Cardiac muscle cell (in vitro differentiated cells and primary cell): ENCODE measurements around the gene SLC5A4. TPM values are rescaled to one million over a fixed set of nuclear protein-coding genes. Genes with fewer than 3 reads are reported as not detected.

Experiments used
- DNase-seq, 2 donors: peaks; one replicate each; pipeline versions ENCODE4 v3.0.0 to v3.0.0-alpha.2; 2010 to 2017; ENCODE audit warnings: low read depth in 1 of 2, low spot score in 1 of 2
- H3K27ac ChIP-seq: fragments of 200-600 bp; sonication (generic); 2 replicates; pipeline ENCODE4 v1.5.1; 2016
- H3K27me3 ChIP-seq: fragments of 200-600 bp; sonication (generic); 2 replicates; pipeline ENCODE4 v1.6.0; 2016; ENCODE audit warnings: control low read depth
- H3K36me3 ChIP-seq: fragments of 200-600 bp; sonication (generic); 2 replicates; pipeline ENCODE4 v1.5.1; 2016; ENCODE audit warnings: control low read depth
- H3K4me1 ChIP-seq: fragments of 200-600 bp; sonication (generic); 2 replicates; pipeline ENCODE4 v1.8.1; 2017; ENCODE audit warnings: low read depth, mild to moderate bottlenecking, mixed run types
- H3K4me3 ChIP-seq: fragments of 200-600 bp; sonication (generic); 2 replicates; pipeline ENCODE4 v1.5.1; 2016; ENCODE audit warnings: mild to moderate bottlenecking
- H3K9me3 ChIP-seq: fragments of 200-600 bp; sonication (generic); 2 replicates; pipeline ENCODE4 v1.5.1; 2017; ENCODE audit warnings: low read depth, mild to moderate bottlenecking, control low read depth
- polyA plus RNA-seq: library from polyadenylated mRNA; unstranded; fragments of >200 nt; fragmentation: Nextera tagmentation; extraction: Ambion mirVana; gene quantifications from 2 replicates; pipeline ENCODE4 v1.2.1, GENCODE V29; 2016
- total RNA-seq: library from RNA; depleted of rRNA; stranded (reverse); fragments of >200 nt; gene quantifications from 2 replicates; pipeline ENCODE4 v1.2.3, GENCODE V29; 2016
- TF ChIP-seq, protein P1 (sequence below): IDR thresholded peaks from 2 replicates; pipeline ENCODE4 v1.5.1; 2012; ENCODE audit warnings: low read depth, mild to moderate bottlenecking, low read length

SLC5A4 gene
- total and polyA plus RNA-seq, 2 experiments from 2014 or later, result not detected

DNA sequence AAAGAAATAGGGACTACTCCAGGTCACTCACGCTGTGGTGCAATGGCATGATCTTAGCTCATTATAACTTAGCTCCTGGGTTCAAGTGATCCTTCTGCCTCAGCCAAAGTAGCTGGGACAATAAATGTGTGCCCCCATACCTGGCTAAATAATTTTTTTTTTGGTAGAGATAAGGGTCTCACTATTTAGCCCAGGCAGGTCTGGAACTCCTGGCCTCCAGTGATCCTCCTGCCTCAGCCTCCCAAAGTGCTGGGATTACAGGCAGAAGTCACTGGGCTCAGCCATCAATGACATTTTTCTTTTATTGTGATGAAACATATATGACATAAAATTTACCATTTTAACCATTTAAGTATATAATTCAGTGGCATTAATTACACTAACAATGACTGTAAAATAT lies 10.6 kb downstream of the SLC5A4 start:
- DNase-seq, result no peak
- H3K36me3 ChIP-seq, result no peaks in the 10 kb centered on the region
- no peak overlapping the region for H3K27ac ChIP-seq
- H3K4me1 ChIP-seq, result peaks cover 13% of the 10 kb centered on the region
- no peak overlapping the region for H3K4me3 ChIP-seq
- TF ChIP-seq, protein P1, sequence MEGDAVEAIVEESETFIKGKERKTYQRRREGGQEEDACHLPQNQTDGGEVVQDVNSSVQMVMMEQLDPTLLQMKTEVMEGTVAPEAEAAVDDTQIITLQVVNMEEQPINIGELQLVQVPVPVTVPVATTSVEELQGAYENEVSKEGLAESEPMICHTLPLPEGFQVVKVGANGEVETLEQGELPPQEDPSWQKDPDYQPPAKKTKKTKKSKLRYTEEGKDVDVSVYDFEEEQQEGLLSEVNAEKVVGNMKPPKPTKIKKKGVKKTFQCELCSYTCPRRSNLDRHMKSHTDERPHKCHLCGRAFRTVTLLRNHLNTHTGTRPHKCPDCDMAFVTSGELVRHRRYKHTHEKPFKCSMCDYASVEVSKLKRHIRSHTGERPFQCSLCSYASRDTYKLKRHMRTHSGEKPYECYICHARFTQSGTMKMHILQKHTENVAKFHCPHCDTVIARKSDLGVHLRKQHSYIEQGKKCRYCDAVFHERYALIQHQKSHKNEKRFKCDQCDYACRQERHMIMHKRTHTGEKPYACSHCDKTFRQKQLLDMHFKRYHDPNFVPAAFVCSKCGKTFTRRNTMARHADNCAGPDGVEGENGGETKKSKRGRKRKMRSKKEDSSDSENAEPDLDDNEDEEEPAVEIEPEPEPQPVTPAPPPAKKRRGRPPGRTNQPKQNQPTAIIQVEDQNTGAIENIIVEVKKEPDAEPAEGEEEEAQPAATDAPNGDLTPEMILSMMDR, result no peak
- peaks cover 3% of the 10 kb centered on the region for H3K27me3 ChIP-seq
- H3K9me3 ChIP-seq, result no peaks in the 10 kb centered on the region

DNA sequence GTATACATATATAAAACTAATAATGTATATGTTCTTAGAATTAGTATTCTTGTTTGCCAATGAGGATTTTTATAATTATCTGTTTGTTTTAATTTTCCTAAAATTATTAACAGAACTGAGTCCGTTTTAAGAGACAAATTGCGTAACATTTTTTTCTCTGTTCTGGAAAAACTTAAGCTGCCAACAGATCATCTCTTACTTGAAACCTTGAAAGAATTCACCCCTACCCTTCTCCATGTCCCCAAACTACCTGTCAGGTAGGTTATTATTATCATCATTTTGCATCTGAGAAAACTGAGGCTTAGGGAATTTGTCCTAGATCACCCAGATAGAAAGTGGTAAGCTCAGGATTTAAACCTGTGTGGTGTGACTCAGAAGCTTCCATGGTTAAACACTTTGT lies 14.7 kb downstream of the SLC5A4 start:
- H3K4me1 ChIP-seq, result no peaks in the 10 kb centered on the region
- DNase-seq, result no peak
- TF ChIP-seq, protein P1, result no peak
- H3K9me3 ChIP-seq, result no peaks in the 10 kb centered on the region
- H3K4me3 ChIP-seq, result no peak overlapping the region
- no peaks in the 10 kb centered on the region for H3K36me3 ChIP-seq
- no peak overlapping the region for H3K27ac ChIP-seq
- peaks cover 3% of the 10 kb centered on the region for H3K27me3 ChIP-seq

DNA sequence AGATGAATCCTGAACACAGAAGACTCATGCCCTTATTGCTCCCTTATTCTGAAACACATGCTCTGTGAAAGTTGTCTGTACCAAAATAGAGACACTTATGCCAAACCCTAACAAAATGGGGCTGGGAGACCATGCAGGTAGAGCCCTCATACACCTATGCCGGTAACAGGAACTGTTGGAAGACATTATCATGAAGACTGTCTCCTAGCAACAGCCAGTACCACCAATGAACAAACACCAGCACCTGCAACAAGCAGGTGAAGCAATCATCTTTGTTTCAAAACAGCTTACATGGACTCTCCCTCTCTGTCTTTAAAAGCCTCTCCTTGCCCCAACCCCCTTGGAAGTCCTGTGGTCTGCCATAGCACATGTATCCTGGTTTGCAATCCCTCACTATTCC lies 17.2 kb downstream of the SLC5A4 start:
- Histone ChIP-seq H3K27me3 (peaks cover 3% of the 10 kb centered on the region), H3K4me3 (no peak overlapping the region), H3K4me1 (no peaks in the 10 kb centered on the region), H3K27ac (no peak overlapping the region), H3K36me3 (no peaks in the 10 kb centered on the region), H3K9me3 (no peaks in the 10 kb centered on the region)
- TF ChIP-seq, protein P1, result no peak
- DNase-seq, result no peak

DNA sequence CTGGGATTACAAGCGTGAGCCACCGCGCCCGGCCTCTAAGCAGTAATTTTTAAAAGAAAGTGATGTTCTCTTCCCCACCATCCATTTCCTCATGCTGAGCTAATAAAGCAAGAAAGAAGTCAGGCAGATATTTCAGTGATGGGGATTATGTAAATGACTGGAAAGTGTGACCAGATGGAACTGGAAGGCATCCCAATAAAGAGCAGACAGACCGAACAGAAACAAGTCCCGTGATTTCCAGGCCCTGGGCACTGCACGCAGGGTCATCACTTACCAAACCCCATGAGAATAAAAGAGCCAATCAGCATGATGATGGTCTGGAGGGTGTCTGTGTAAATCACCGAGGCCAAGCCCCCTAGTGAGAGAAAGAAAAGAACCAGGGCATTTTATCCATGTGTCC lies 18.2 kb downstream of the SLC5A4 start:
- DNase-seq, result no peak
- H3K9me3 ChIP-seq, result no peaks in the 10 kb centered on the region
- H3K36me3 ChIP-seq, result no peaks in the 10 kb centered on the region
- H3K27me3 ChIP-seq, result no peaks in the 10 kb centered on the region
- no peak overlapping the region for H3K4me3 ChIP-seq
- H3K4me1 ChIP-seq, result no peaks in the 10 kb centered on the region
- TF ChIP-seq, protein P1, result no peak
- no peak overlapping the region for H3K27ac ChIP-seq

DNA sequence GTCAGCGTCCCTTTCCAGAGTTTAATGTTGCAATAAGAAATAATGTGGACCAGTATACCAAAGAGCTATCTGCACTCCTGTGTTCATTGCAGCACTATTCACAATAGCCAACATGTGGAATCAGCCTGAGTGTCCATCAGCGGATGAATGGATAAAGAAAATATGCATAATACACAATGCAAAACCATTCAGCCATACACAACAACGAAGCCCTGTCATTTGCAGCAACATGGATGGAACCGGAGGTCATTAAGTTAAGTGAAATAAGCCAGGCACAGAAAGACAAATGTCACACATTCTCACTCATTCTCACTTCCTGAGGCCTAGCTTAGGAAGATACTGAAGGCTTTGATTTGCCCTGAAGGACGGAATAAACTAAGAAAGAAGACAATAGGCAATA lies 22.1 kb downstream of the SLC5A4 start:
- DNase-seq, result no peak
- Histone ChIP-seq H3K9me3 (no peaks in the 10 kb centered on the region), H3K27me3 (no peaks in the 10 kb centered on the region), H3K36me3 (no peaks in the 10 kb centered on the region), H3K27ac (no peak overlapping the region), H3K4me3 (no peak overlapping the region), H3K4me1 (no peaks in the 10 kb centered on the region)
- TF ChIP-seq, protein P1, result no peak

DNA sequence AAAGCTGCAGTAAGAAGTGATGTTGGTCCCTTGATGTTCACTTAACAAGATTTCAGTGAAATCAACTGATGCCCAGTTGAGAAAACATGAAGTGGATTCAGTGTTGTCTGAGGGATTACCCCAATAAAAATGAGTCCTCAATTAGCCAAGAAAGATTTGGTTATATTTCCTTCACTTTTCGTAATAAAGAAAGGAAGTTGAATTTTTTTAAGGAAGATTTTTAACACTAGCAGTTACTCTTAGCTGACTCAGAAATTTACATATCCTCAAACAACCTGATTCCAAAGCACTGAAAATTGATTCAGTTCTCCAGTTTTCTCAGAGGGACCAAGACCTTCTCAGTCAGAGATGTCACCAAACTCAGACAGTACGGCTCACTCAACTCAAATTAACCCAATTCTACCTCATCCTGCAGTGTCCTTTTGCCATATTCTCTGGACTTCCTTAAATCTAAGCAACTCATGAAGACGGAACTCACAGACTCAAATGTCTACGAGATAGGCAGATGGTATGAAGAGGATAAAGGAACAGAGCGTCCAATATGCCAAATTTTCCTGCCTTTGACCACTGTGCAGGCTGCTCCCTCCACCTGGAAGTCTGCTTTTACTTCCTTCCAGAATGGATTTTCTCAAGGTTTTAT lies 22.8 kb downstream of the SLC5A4 start:
- no peak for DNase-seq
- H3K36me3 ChIP-seq, result no peaks in the 10 kb centered on the region
- no peak overlapping the region for H3K27ac ChIP-seq
- no peaks in the 10 kb centered on the region for H3K27me3 ChIP-seq
- no peaks in the 10 kb centered on the region for H3K9me3 ChIP-seq
- H3K4me1 ChIP-seq, result no peaks in the 10 kb centered on the region
- TF ChIP-seq, protein P1, result no peak
- H3K4me3 ChIP-seq, result no peak overlapping the region
